Measurements from ENCODE around the gene CHTF8. TPM values are rescaled to one million over a fixed set of nuclear protein-coding genes. Genes with fewer than 3 reads are reported as not detected.

Gene CHTF8
- total RNA-seq, 2 donors from 2014 or later: 52.9 to 56.7 TPM

DNA sequence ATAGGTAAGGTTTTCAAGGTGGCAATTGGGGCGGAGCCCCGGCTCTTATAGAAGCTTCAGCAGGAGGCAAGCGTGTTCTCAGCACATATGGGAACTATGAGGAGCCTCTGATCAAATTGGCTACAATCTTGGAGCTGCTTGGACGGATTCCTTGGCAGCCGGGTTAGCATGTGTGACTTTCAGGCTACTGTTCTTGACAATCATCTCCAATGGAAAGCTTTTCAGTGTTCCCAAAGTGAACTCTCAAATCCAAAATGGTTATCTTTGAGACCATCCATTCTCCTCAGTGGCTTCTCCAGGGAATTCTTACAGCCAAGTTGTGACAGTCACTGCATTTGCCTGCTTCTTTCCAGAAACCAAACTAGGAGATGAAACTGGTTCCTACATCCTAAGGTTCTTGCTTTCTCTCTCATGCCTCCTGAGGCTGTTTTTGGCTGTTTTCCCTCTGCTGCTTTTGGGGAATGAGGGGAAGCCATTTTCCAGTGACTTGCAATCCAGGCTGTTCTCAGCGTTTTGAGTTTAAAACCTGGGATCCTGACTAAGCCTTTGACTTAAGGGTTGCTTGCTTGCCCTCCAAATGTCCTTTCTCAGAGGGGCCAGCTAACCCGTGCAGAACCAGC is 16.0 kb downstream of the CHTF8 start:
- no peak for ATAC-seq
- intact Hi-C loops (cut with DNase I): no loop called here
- no peak for DNase-seq

DNA sequence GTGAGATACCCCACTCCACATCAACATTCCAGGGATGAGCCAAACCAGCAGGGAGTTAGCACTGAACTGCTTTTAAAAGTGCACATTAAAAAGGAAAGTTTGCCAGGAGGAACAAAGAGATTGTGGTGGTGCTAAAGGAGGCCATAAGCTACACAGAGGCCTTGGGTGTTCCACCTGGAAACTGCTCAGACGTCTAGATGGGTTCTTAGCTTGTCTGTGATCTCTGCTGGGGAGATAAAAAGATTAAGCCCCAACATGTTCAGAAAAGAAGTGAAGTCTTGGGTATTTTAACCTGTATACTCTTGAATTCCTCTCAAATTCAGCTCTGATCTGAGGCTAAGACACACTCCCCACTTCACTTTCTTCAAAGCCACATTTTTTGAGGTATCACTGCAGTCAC is 16.6 kb downstream of the CHTF8 start:
- DNase-seq (no peak), ATAC-seq (no peak)
- intact Hi-C loops (cut with DNase I): no loop called here

DNA sequence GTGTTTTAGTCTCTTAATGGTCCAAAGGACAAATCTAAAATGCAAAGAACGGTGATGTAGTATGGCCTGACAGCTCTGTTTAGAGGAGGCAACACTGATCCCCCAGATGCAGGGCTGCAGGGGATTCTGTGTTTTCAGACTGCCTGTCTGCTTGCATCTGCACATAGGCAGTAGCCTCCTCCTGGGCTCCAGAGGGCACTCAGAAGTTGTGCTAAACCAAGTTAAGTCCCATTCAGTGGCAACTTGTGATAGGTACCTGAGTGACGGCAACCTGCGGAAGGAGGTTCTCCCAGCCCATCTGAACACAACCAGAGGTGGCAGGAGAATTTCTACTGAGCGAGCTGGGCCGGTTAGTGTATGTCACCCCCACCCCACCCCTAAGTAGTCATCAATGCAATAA is 17.0 kb downstream of the CHTF8 start:
- intact Hi-C loops (cut with DNase I): no loop called here
- DNase-seq (no peak), ATAC-seq (no peak)

DNA sequence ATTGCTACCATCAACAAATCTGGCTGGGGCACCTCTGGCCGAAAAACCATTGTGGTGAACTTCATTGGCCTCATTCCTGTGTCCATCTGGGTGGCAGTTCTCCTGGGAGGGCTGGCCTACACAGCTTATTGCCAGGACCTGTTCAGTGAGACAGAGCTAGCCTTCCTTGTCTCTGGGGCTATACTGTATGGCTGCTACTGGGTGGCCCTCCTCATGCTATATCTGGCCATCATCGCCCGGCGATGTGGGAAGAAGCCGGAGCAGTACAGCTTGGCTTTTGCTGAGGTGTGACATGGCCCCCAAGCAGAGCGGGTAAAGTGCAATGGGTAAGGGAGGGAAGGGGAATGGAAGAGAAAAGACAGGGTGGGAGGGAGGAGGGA is 17.4 kb downstream of the CHTF8 start:
- no peak for DNase-seq
- intact Hi-C loops (cut with DNase I): no loop called here
- ATAC-seq: no peak

DNA sequence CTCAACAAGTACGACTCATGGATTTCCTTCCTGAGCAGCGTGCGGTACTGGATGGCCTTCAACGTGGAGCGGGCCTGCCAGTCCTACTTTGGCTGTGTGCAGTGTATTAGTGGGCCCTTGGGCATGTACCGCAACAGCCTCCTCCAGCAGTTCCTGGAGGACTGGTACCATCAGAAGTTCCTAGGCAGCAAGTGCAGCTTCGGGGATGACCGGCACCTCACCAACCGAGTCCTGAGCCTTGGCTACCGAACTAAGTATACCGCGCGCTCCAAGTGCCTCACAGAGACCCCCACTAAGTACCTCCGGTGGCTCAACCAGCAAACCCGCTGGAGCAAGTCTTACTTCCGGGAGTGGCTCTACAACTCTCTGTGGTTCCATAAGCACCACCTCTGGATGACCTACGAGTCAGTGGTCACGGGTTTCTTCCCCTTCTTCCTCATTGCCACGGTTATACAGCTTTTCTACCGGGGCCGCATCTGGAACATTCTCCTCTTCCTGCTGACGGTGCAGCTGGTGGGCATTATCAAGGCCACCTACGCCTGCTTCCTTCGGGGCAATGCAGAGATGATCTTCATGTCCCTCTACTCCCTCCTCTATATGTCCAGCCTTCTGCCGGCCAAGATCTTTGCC is 17.9 kb downstream of the CHTF8 start:
- no peak for ATAC-seq
- no peak for DNase-seq
- intact Hi-C loops (cut with DNase I): no loop called here

DNA sequence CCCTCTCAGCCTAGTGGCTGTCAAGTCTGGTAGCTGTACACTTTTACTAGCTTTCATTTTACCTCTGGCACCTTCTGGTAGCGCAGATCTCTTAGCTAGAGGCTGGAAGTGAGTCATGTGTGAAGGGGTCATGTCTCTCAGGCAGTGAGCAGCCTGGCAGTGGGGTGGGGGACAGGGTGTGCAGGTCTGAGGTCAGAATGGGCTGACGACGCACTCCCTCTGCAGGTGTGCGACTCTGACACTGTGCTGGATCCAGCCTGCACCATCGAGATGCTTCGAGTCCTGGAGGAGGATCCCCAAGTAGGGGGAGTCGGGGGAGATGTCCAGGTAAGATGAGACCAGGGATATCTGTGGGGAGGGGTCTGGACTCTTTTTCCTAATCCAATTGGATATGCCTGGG is 19.2 kb downstream of the CHTF8 start:
- ATAC-seq: no peak
- intact Hi-C loops (cut with DNase I): no loop called here
- DNase-seq: no peak

DNA sequence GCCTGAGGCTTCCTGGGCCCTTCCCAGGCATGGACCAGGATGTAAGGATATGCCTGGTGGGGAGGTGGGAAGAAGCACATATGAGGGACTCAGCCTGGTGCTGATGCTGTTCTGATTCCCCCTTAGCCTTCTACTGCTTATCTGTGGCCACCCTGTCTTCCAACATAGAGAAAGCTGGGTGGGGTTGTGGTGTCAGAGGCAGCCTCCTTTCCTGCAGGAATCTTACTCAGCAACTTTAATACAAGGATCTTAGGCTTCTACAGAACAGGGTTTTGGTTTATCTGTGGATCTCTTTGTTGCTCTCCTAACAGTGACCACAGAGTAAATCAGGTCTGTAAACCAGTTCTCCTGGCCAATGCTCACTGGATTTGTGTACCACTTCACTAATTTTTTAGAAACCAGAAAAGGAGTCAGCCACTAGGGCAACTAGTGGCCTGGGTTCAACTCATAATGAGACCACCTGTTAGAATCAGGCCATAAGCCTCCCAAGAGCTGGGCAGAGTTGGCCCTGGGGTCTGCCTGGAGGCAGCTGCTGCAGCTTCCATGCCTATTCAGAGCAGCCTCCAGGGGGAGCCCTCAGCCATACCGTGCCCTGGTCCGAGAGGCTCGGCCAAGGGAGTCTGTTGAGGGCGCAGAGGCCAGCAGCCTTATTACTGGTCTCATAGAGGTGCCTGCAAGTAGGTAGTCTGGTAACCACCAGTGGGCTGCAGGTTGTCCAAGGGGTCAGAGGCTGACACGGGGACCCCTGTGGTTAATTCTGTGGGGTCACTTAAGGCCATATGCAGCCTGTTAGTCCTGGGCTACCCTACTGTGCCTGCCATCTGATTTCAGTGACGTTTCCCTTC is 19.9 kb downstream of the CHTF8 start:
- intact Hi-C loops (cut with DNase I): no loop called here

DNA sequence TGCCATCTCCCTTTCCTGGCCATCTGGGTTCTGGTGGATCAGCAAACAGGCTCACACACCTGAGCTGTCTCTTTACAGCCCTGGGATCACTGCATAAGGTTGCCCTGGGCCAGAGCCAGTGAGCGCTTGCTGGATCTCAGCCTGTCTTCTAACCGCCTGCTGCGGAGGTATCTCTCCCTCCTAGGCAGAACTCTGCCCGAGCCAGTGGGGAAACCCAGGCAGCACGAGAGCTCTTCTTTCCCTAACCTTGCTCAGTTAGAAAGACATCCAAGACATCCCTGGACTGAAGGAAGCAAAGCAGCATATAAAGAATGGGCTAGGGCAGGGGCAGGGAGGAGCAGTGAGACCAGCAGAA is 20.5 kb downstream of the CHTF8 start:
- no peak for ATAC-seq
- intact Hi-C loops (cut with DNase I): no loop called here
- DNase-seq: no peak

More for the DNA sequence above, 19.9 kb downstream of the CHTF8 start:
- ATAC-seq: peak; percentile 63 to 71
- peak; percentile 71 for DNase-seq

DNA sequence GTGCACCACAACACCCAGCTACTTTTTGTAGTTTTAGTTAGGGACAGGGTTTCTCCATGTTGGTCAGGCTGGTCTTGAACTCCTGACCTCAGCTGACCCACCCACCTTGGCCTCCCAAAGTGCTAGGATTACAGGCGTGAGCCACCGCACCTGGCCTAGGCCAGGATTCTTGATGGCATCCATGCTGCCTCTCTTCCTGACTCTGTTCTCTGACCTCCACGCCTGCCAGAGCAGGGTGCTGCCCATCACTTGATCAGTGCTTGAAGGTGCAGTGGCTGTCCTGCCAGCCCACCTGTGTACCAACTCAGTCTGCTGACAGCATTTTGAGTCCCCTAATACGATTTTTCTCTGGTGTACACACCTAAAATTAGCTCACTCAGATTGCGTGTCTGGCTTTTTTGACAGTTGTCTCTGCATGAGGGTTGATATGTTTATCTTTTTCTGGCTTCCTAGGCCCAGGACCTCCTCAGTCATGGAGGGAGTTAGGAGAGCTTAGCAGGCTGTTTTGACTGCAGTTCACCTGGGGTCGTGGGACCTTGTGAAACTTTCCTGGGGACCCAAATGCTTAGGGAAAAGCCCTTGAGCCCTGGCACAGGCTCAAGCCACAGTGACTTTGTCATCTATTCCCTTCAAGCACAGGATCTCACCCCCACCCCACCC is 21.0 kb downstream of the CHTF8 start:
- no peak for DNase-seq
- ATAC-seq: no peak
- intact Hi-C loops (cut with DNase I): no loop called here

DNA sequence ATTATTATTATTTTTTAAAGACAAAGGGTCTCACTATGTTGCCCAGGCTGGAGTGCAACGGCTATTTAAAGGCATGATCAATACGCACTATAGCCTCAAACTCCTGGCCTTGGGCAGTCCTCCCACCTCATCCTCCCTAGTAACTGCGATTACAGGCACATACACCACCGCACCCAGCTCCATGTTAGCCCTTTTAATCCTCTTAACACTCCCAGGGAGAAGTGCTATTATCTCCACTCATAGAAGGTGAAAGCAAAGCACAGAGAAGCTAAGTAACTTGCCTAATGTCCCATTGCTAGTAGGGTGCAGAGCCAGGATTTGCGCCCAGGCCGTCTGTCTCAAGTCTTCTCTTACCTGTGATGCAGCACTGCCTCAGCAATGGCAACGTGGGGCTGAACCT is 22.0 kb downstream of the CHTF8 start:
- ATAC-seq (no peak), DNase-seq (no peak)
- intact Hi-C loops (cut with DNase I): no loop called here

DNA sequence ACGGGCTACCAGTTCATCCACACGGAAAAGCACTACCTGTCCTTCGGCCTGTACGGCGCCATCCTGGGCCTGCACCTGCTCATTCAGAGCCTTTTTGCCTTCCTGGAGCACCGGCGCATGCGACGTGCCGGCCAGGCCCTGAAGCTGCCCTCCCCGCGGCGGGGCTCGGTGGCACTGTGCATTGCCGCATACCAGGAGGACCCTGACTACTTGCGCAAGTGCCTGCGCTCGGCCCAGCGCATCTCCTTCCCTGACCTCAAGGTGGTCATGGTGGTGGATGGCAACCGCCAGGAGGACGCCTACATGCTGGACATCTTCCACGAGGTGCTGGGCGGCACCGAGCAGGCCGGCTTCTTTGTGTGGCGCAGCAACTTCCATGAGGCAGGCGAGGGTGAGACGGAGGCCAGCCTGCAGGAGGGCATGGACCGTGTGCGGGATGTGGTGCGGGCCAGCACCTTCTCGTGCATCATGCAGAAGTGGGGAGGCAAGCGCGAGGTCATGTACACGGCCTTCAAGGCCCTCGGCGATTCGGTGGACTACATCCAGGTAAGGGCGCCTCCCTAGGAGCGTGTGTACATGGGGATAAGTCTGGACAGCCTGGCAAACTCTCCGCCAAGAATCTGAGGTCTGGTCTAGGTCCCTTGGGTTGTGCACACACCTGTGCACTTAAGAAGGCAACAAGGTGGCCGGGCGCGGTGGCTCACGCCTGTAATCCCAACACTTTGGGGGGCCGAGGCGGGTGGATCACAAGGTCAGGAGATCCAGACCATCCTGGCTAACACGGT is 22.7 kb downstream of the CHTF8 start:
- no peak for ATAC-seq
- intact Hi-C loops (cut with DNase I): no loop called here
- DNase-seq: no peak

DNA sequence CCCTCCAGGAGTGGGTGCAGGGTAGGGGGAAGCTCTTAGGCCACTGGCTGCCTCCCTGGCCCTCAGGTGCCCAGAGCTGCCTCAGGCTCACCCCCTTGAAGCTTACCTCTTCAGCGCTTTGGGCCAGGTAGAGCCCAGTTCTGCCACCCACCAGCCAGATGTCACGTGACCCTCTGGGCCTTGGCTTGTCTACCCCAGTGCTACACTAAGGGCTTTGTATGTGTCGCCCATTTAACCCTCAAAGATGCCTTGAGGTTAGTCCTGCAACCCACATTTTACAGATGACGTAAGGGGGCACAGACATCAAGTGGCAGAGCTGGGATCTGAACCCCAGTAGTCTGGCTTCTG is 23.5 kb downstream of the CHTF8 start:
- no peak for ATAC-seq
- no peak for DNase-seq
- intact Hi-C loops (cut with DNase I): no loop called here

DNA sequence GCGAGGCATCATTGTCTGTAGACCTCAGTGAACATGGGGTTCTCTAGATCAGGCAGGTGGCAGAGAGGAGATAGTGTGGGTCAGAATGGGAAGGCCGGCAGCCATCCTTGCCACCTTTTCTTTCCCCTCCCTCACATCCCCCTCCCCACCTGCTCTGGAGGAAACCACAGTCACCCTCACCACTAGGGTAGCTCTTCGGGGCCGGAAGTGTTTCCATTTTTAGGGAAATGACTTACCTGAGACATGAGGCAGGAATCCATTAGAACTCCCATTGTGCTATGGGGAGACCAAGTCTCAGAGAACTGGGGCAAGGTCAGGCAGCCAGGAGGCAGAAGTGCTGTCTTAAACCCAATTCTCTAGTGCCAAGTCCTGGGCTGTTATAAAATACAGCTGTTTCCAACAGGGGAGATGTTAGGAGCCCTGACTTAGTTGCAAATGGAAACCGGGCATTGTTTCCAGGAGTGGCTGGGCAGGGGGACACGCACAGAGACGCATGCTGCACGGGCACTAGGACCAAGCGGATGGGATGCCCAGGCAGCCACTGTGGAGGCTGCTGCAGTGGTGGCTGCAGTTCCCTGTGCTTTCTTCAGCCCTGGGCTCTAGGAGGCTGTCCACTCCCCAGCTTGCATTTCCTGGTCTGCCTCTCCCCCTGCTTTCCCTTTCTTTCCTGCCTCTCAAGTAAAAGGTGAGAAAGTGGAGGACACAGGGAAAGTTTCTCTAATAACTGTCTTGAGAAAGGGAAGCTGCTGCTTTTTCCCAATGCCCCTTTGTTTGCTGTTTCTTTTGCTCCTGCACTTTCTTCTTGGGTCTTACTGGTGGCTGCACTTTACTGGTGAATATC is 24.1 kb downstream of the CHTF8 start:
- intact Hi-C loops (cut with DNase I): no loop called here
- ATAC-seq (no peak), DNase-seq (no peak)

DNA sequence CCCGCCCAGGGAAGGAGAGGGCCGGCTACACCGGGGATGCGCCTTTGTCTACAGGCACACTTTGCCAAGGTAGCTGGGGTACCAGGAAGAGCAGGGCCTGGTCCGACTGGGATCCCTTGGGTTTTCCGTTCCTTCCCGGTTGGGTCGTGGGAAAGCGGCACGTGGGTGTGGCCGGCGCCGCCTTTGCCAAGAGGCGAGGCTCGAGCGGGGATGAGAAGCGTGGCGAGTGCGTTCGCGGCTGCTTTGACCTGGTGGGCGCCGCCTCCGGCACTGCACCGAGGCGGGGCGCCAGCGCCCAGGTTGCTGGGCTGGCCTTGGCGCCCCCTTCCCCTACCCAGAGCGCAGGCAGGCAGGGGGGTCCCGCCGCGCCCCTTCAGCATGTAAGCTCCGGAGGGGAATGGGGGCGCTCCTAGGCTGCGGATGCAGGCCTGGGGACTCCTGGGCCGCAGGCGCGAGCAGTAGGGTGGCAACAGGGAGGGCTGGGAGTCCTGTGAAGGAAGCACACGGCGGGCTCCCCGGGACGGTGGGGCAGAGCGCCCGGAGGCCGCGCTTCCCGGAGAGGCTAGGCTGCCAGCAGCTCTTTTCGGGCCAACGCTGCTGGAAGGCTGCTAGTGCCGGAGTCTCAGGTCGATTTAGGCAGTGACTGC is 24.9 kb downstream of the CHTF8 start:
- intact Hi-C loops (cut with DNase I): no loop called here
- ATAC-seq (peak; percentile 25 to 43), DNase-seq (peak; percentile 55)

DNA sequence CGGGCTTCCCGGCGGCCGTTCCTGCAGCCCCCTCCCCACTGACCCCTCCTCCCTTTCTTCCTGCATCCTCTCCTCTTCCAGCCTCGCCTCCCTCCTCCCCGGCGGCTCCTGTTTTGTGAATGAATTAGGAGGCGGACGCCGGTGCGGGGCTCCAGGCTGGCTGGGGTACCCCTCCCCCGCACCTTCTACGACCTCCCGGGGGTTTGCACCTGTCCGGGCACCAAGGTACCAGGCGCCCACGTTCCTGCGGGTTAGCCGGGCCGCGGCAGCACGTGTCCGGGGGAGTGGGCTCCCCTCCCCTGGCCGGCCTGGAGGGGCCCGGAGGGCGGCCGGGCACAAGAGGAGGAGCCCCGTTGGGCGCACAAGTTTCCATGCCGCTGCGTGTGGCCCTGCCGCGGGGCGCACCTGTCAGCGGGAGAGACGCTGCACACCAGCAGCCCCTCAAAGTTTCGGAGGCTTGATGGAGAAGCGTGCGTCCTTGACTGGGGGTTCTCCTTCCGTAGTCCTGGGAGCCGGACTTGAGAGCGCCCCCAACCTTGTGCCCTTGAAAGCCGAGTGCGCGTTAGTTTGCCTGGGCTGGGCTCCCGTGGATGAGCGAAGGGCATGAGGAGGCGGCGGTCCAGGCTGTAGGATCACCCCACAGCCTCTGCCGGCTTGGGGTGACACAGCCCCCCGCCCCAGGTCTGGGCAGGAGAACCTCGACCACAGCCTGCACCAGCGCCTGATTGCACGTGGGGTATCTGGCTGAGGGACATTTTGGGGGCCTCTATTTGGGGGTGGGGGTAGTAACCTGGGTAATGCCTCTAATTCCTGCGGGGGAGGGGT is 25.7 kb downstream of the CHTF8 start:
- intact Hi-C loops (cut with DNase I): no loop called here
- ATAC-seq (peak in 1 of 2 donors; percentile 10), DNase-seq (no peak)

DNA sequence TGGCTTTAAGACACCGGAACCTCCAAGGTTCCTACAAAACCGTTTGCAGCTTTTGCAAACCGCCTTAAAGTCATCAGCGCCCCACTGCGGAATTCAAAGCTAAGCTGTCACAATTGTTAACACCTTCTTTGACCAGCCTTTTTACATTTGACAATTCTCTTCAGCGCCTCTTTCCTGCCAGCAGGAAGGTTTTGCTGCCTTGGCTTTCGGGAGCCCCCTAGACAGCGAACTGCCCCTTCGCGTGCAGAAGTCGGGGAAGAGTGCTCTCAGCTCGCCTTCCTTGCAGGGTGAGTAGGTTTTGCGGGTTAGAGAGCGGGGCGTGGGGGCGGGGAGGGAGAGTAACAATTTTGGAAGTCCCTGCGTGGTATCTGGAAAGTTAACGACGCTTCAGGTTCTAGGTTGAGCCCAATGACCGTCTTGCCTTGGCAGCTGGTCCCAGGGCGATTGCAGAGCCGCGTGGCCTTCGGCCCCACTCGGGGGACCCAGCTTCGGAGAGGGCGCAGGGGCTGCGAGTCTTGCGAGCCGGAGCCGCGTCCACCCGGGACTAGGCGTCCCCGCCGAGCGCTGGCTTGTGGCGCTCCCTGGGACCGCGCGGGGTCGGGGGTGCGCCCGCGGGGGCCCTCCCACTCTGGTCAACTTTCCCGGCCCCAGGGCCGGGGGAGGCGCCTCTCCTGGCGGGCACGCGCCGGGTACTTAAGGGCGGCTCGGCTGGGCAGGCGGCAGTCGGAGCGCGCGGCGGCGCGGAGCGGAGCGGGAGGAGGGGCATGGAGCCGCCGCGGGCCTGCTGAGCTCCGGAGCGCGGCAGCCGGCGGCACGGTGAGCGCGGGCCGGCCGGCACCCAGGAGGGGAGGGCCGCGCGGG is 26.7 kb downstream of the CHTF8 start, which contains the start of gene HAS3:
Gene HAS3, plus strand, starts transcription at position 153 of the 861 bp plus-strand sequence. CDS start 3,743 bp downstream, outside the sequence.
- intact Hi-C loops (cut with DNase I): no loop called here
- ATAC-seq (peak; percentile 85 to 86), DNase-seq (peak; percentile 58)
